Cerebellar nuclear complex (tissue), 1 donor: ENCODE data around the gene HTR2B.
"Not testable (repeated sequence)": the region's sequence is repeated elsewhere in the genome, so short reads cannot be mapped to it uniquely, and the experiment has no call there.

Experiments
- DNase-seq, 2 experiments: peaks; one replicate each; lab custom pipeline; 2025; lab: John Stamatoyannopoulos, UW

HTR2B gene

GRCh38 chr2:231133365-231134099, 8.7 kb upstream of the HTR2B start:
- DNase-seq, result no peak

GRCh38 chr2:231132129-231132528, 7.3 kb upstream of the HTR2B start:
- DNase-seq, result no peak

GRCh38 chr2:231130336-231131056, 5.7 kb upstream of the HTR2B start:
- DNase-seq, result no peak

GRCh38 chr2:231129216-231129615, 4.4 kb upstream of the HTR2B start:
- no peak for DNase-seq

GRCh38 chr2:231128541-231128940, 3.7 kb upstream of the HTR2B start:
- no peak for DNase-seq

GRCh38 chr2:231127936-231128335, 3.1 kb upstream of the HTR2B start:
- no peak for DNase-seq

- DNase-seq, result no peak
Measured at GRCh38 chr2:231127480-231127879, 2.6 kb upstream of the HTR2B start.

- DNase-seq, result no peak
Measured at GRCh38 chr2:231126123-231126522, 1.3 kb upstream of the HTR2B start.

- DNase-seq, result no peak
Measured at GRCh38 chr2:231123362-231123898, 1.4 kb downstream of the HTR2B start.

- DNase-seq, result no peak
Measured at GRCh38 chr2:231118614-231118942, 6.3 kb downstream of the HTR2B start.

GRCh38 chr2:231117922-231118613, 6.8 kb downstream of the HTR2B start:
- no peak for DNase-seq

- no peak for DNase-seq
Measured at GRCh38 chr2:231117148-231117547, 7.7 kb downstream of the HTR2B start.

GRCh38 chr2:231115651-231116050, 9.2 kb downstream of the HTR2B start:
- no peak for DNase-seq

- no peak for DNase-seq
Measured at GRCh38 chr2:231113489-231113888, 11.4 kb downstream of the HTR2B start.

GRCh38 chr2:231111987-231112386, 12.9 kb downstream of the HTR2B start:
- no peak for DNase-seq

- no peak for DNase-seq
Measured at GRCh38 chr2:231110551-231110950, 14.3 kb downstream of the HTR2B start.

GRCh38 chr2:231104115-231104713, 20.6 kb downstream of the HTR2B start:
- DNase-seq, result no peak

- no peak for DNase-seq
Measured at GRCh38 chr2:231102772-231103171, 22.1 kb downstream of the HTR2B start.

- no peak for DNase-seq
Measured at GRCh38 chr2:231100990-231101389, 23.9 kb downstream of the HTR2B start.

GRCh38 chr2:231100321-231100720, 24.5 kb downstream of the HTR2B start:
- not testable (repeated sequence) for DNase-seq

- DNase-seq, result no peak
Measured at GRCh38 chr2:231099918-231100317, 24.9 kb downstream of the HTR2B start.

- DNase-seq, result no peak
Measured at GRCh38 chr2:231094736-231095346, 30.0 kb downstream of the HTR2B start.
